Right cardiac atrium (tissue), 5 donors: ENCODE results near the gene KRT31. TPM values are rescaled to one million over a fixed set of nuclear protein-coding genes. Genes with fewer than 3 reads are reported as not detected.
"Not testable (repeated sequence)": the region's sequence is repeated elsewhere in the genome, so short reads cannot be mapped to it uniquely, and the experiment has no call there.

ENCODE experiments used
- ATAC-seq, 2 donors: fragments of 200-7000 bp; cut with Tn5 transposase; one replicate each; pipeline versions ENCODE4 v1.8.0 to v1.9.1; 2020; ENCODE audit warnings: moderate library complexity in 2 of 2, mild to moderate bottlenecking in 1 of 2
- DNase-seq, 3 donors: peaks; one replicate each; pipeline ENCODE4 v3.0.0-alpha.2; 2020
- H3K27ac ChIP-seq: one replicate; pipeline ENCODE4 v1.5.1; 2013; ENCODE audit warnings: mild to moderate bottlenecking, low read length, control low read depth, moderate library complexity
- H3K27me3 ChIP-seq: one replicate; pipeline ENCODE4 v1.6.1; 2013; ENCODE audit not compliant: control insufficient read depth, insufficient read depth
- H3K4me1 ChIP-seq: one replicate; pipeline ENCODE4 v1.6.1; 2013; ENCODE audit warnings: low read length; ENCODE audit not compliant: control insufficient read depth, insufficient read depth
- H3K4me3 ChIP-seq: one replicate; pipeline ENCODE4 v1.5.1; 2013; ENCODE audit warnings: low read length, control low read depth
- H3K9me3 ChIP-seq: one replicate; pipeline ENCODE4 v1.6.1; 2013; ENCODE audit warnings: low read length; ENCODE audit not compliant: control insufficient read depth
- WGBS: extraction: QIAGEN DNeasy Blood & Tissue Kit; methylation state at CpG from one replicate; pipeline ENCODE4 v1.1.7; 2013; 5-methylcytosine and 5-hydroxymethylcytosine counted together
- intact Hi-C, 4 donors: fragments of 100-400 bp; cut with DNase I; formaldehyde crosslinking; loops; one replicate each; pipeline versions ENCODE4 v1.11.0 to v1.14.0; 2022 to 2023
- polyA plus RNA-seq: library from polyadenylated mRNA; stranded (reverse); fragments of 200-250 nt; gene quantifications from one replicate; pipeline ENCODE4 v1.2.3, GENCODE V29; 2013
- total RNA-seq, 4 donors: library from RNA; stranded (reverse); fragmentation: NEBNext Ultra II Directional; extraction: Animal tissue kit (Norgen Biotek cat#: 25700); gene quantifications; one replicate each; pipeline ENCODE4 v1.2.1, GENCODE V29; 2021
- donor health status: healthy with polysubstance abuse.
- donor health status: DM: no; HTN: yes; CAD: no.
- donor health status: DM: no; HTN: no; CAD: no.
- donor health status: DM: no; HTN: yes; CAD: no; lungs with severe emphysema.
- donor health status: DM: yes; HTN: yes; CAD: no.

KRT31 gene
- total and polyA plus RNA-seq, 5 donors, result not detected

DNA sequence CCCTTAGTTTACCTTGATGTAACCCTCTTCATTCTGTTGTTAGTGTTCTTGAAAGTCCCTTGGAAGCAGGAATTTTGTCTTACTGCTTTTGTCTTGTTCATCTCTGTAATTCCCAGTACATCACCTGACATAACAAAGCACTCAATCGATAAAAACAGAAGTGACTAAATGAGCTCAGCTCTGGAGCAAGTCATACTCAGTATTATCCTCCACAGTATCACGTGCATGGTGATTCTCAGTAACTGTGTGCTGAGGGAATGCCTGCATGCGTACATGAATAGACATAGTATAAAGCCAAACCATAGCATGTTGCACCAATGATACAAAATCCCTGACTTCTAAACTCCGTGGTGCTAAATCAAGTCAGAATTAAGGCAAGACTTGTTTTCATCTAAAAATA is 36.2 kb upstream of the KRT31 start:
- H3K27me3 ChIP-seq, result no peaks in the 10 kb centered on the region
- no peak for DNase-seq
- H3K27ac ChIP-seq, result no peak overlapping the region
- intact Hi-C loops, result no loop called here
- H3K4me1 ChIP-seq, result no peaks in the 10 kb centered on the region
- no peak overlapping the region for H3K4me3 ChIP-seq
- H3K9me3 ChIP-seq, result no peaks in the 10 kb centered on the region
- no peak for ATAC-seq
- 39% methylated on average over 4 of the region's 4 CpGs for WGBS

- 80% methylated on average over 9 of the region's 9 CpGs for WGBS
- intact Hi-C loops, ATAC-seq, H3K4me1 ChIP-seq, H3K4me3 ChIP-seq, H3K27ac ChIP-seq, H3K9me3 ChIP-seq, H3K27me3 ChIP-seq, DNase-seq: not testable (repeated sequence)
These were observed 33.0 kb upstream of the KRT31 start for GRCh38 chr17:41430376-41430775.

GRCh38 chr17:41429667-41430066 is 32.3 kb upstream of the KRT31 start:
- no peak overlapping the region for H3K4me3 ChIP-seq
- ATAC-seq (no peak), DNase-seq (no peak)
- intact Hi-C loops, result no loop called here
- H3K9me3 ChIP-seq, result no peaks in the 10 kb centered on the region
- no peak overlapping the region for H3K27ac ChIP-seq
- 66% methylated on average over 7 of the region's 7 CpGs for WGBS
- no peaks in the 10 kb centered on the region for H3K4me1 ChIP-seq
- H3K27me3 ChIP-seq, result no peaks in the 10 kb centered on the region

DNA sequence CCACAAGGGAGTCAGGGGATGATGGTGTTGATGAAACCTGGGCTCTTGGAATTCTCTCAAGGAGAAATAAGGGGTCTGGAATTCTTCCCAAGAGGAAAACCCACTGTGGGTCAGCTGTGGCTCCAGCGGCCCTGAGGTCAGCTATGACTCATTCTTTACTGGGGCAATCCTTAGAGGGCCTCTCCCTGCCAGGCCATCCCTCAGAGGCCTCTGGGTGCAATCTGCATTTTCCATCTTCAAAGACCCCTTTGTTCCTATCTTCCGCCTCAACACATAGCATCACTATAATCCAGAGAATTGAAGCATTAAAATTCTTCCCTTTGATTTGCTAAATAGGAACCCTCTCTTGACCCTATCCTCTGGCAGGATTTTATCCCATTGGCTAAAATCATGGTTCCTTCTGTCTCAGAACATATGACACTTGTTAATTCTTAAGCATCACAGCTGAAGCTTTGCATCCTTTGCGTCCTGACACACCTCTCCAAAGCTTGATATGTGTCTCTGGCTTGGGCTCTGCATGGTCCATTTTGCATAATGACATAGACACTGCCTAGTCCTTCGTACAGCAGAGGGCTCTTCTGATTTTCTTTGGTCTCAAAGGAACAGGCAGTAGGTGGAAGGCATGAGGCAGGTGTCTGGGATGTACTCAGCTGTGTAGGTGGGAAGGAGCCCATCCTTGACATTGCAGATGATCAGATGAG is 31.3 kb upstream of the KRT31 start:
- WGBS, result 55% methylated on average over 4 of the region's 4 CpGs
- H3K4me1 ChIP-seq, result no peaks in the 10 kb centered on the region
- intact Hi-C loops, result no loop called here

GRCh38 chr17:41424111-41424635 is 26.8 kb upstream of the KRT31 start, which contains the start of gene KRT37:
Gene KRT37 (minus strand): TSS chr17:41424585. CDS start chr17:41424523, 62 bp downstream.
- ATAC-seq (no peak), DNase-seq (no peak)
- no peak within 1 kb of the TSS for H3K4me3 ChIP-seq
- intact Hi-C loops, result no loop called here
- H3K9me3 ChIP-seq, result no peaks in the 10 kb centered on the region
- no peaks in the 10 kb centered on the region for H3K27me3 ChIP-seq
- WGBS, result 89% methylated on average over 13 of the region's 13 CpGs
- no peaks in the 10 kb centered on the region for H3K4me1 ChIP-seq
- H3K27ac ChIP-seq, result no peak within 1 kb of the TSS

More for the DNA sequence above, 31.3 kb upstream of the KRT31 start:
- no peak overlapping the region for H3K27ac ChIP-seq
- DNase-seq, result no peak
- ATAC-seq, result no peak
- H3K9me3 ChIP-seq, result no peaks in the 10 kb centered on the region
- no peak overlapping the region for H3K4me3 ChIP-seq
- no peaks in the 10 kb centered on the region for H3K27me3 ChIP-seq

GRCh38 chr17:41422586-41422985 is 25.2 kb upstream of the KRT31 start:
- H3K4me3 ChIP-seq, H3K27ac ChIP-seq, DNase-seq, H3K9me3 ChIP-seq, H3K27me3 ChIP-seq, H3K4me1 ChIP-seq, ATAC-seq, intact Hi-C loops: not testable (repeated sequence)
- WGBS, result 92% methylated on average over 11 of the region's 11 CpGs

DNA sequence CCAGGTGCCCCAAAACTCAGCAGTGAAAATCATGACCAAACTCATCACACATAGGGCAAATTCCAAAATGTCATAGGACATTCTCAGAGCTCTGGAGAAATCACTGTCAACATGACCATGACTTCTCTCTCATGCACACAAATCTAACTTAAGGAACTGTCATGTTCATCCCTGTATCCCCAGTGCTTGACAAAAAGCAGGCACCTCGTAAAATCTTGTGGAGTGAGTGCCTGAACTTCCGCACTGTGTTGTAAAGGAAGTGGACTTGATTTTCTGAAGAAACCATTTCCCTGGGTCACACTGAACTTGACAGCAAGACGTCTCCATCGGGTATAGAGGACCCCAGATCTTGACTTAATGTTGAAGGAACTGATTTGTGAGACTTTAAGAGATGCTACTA is 24.2 kb upstream of the KRT31 start:
- ATAC-seq (no peak), DNase-seq (no peak)
- Histone ChIP-seq H3K9me3 (no peaks in the 10 kb centered on the region), H3K27ac (no peak overlapping the region), H3K27me3 (no peaks in the 10 kb centered on the region), H3K4me1 (no peaks in the 10 kb centered on the region), H3K4me3 (no peak overlapping the region)
- intact Hi-C loops, result no loop called here
- WGBS, result 70% methylated on average over 4 of the region's 4 CpGs

DNA sequence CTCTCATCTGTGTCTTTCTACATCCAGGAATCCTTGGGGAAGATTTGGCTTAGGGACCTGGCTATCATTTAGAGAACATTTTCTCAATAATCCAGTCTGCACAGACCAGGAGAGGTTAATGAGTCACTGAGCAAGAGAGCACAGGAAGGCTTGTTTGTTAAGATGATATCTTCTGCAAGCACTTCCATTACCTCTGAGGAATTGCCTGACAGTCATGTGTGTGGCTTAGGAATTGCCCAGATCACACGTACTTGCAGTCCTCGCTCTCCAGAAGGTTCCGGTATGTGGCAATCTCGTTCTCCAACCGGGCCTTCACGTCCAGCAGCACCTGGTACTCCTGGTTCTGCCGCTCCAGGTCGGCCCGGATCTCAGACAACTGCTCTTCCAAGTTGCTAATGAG is 23.7 kb upstream of the KRT31 start:
- ATAC-seq, result no peak
- H3K27ac ChIP-seq, result no peak overlapping the region
- no peaks in the 10 kb centered on the region for H3K4me1 ChIP-seq
- no peaks in the 10 kb centered on the region for H3K9me3 ChIP-seq
- H3K4me3 ChIP-seq, result no peak overlapping the region
- 80% methylated on average over 9 of the region's 9 CpGs for WGBS
- no peaks in the 10 kb centered on the region for H3K27me3 ChIP-seq
- intact Hi-C loops, result no loop called here
- no peak for DNase-seq

DNA sequence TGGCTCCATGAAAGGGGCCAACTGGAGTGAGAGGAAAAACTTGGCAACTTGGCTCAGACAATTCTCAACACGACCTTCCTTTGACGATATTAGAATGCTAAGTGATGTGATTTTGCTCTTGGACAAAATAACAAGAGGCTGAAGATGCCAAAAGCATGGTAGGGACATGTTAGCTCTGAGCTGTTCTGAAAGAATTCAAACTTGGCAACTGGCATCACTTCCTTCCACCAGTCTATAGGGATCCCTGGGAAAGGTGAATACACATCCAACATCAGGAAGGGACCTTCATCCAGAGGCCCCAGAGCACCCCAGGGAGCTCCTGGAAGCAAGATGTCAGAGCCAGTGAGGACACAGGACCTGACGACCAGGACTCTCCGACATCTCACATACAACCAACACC is 22.7 kb upstream of the KRT31 start:
- Histone ChIP-seq H3K27me3 (no peaks in the 10 kb centered on the region), H3K27ac (no peak overlapping the region), H3K4me3 (no peak overlapping the region), H3K9me3 (no peaks in the 10 kb centered on the region), H3K4me1 (no peaks in the 10 kb centered on the region)
- ATAC-seq, result no peak
- 55% methylated on average over 4 of the region's 4 CpGs for WGBS
- no peak for DNase-seq
- intact Hi-C loops, result no loop called here

DNA sequence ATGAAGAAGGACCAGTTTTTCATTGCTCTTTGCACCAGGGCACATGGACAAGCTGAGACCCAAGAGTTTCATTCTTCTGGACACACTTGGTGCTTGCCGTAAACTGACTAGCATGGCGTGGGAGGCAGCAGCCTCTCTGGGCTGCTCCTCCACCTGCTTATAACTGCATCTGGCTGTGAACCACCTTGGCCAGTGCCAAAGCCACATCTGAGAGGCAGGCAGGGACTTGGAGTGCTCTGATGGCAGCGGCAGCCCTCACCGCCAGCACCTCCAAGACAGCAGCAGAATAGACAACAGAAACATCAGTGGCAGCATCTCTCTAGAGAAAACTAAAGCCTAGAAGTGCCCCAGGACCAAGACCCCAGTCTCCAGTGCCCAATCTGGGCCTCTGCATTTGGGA is 22.3 kb upstream of the KRT31 start:
- no peak for DNase-seq
- H3K9me3 ChIP-seq, result no peaks in the 10 kb centered on the region
- H3K4me1 ChIP-seq, result no peaks in the 10 kb centered on the region
- no peak overlapping the region for H3K27ac ChIP-seq
- H3K27me3 ChIP-seq, result no peaks in the 10 kb centered on the region
- WGBS, result 92% methylated on average over 4 of the region's 4 CpGs
- ATAC-seq, result no peak
- H3K4me3 ChIP-seq, result no peak overlapping the region
- intact Hi-C loops, result no loop called here

DNA sequence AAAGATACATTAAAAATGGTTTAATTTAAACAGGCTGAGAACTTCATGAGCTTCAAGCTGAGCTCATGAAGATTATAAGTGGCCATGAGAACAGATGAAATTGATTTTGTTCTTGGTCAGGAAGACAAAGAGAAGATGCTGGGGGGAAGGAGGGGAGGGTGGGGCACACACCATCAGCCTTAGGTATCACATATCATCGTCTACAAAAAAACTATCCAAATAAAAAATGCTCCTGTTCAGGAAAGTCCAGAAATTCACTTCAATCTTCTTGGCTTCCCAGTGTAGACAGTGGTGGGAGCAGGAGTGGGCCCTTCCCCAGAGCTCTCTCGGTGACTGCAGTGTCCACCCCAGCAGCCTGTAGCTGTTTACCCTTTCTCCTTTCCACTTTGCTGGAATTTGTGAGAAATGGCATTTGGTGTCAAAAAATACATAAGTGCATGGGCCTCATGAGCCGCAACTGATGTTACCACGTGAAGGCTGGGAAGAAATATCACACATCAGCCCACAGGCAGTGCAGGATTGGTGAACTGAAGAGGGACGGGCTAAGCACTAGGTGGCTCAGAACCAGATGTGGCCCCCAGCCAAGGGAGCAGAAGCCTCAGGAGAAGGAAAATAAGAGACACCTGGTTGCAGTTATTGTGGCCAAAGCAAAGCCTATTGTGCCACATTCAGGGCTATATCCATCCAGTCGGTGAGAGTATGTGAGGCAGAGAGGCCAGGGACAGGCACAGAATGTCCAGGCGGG is 20.9 kb upstream of the KRT31 start:
- H3K4me3 ChIP-seq, result no peak overlapping the region
- DNase-seq, result no peak
- no peak overlapping the region for H3K27ac ChIP-seq
- no peaks in the 10 kb centered on the region for H3K9me3 ChIP-seq
- H3K4me1 ChIP-seq, result no peaks in the 10 kb centered on the region
- 87% methylated on average over 7 of the region's 7 CpGs for WGBS
- no peaks in the 10 kb centered on the region for H3K27me3 ChIP-seq
- no peak for ATAC-seq
- intact Hi-C loops, result no loop called here
